KMS-11 (cell line): Measurements from ENCODE around the gene ZNF618.

ENCODE experiments used
- H2AFZ ChIP-seq: fragments of 200-600 bp; sonication (generic); 2 replicates; pipeline ENCODE4 v1.6.1; 2016; ENCODE audit warnings: antibody characterized with exemption, mixed run types, low read depth
- H3K27ac ChIP-seq: fragments of 200-600 bp; sonication (generic); 2 replicates; pipeline ENCODE4 v1.6.1; 2016; ENCODE audit warnings: mild to moderate bottlenecking, mixed run types
- H3K27me3 ChIP-seq: fragments of 200-600 bp; sonication (generic); 2 replicates; pipeline ENCODE4 v1.6.1; 2017; ENCODE audit warnings: mild to moderate bottlenecking, low read depth, mixed run types, moderate library complexity; ENCODE audit not compliant: insufficient read depth
- H3K36me3 ChIP-seq: fragments of 200-600 bp; sonication (generic); 2 replicates; pipeline ENCODE4 v1.6.1; 2017; ENCODE audit warnings: mild to moderate bottlenecking, mixed run types; ENCODE audit not compliant: insufficient read depth
- H3K4me1 ChIP-seq: fragments of 200-600 bp; sonication (generic); 2 replicates; pipeline ENCODE4 v1.6.1; 2016; ENCODE audit warnings: mild to moderate bottlenecking, low read depth, mixed run types; ENCODE audit not compliant: poor library complexity, severe bottlenecking
- H3K4me2 ChIP-seq: fragments of 200-600 bp; sonication (generic); 2 replicates; pipeline ENCODE4 v1.7.0; 2016; ENCODE audit warnings: mild to moderate bottlenecking, mixed run types
- H3K4me3 ChIP-seq: fragments of 200-600 bp; sonication (generic); IDR thresholded peaks from 2 replicates; pipeline ENCODE4 v1.6.1; 2017; ENCODE audit warnings: low read depth, low read length, mixed read lengths; ENCODE audit not compliant: insufficient read depth
- H3K79me2 ChIP-seq: fragments of 200-600 bp; sonication (generic); 2 replicates; pipeline ENCODE4 v1.6.1; 2016; ENCODE audit warnings: low read depth, mixed run types; ENCODE audit not compliant: insufficient read depth
- H3K9ac ChIP-seq: fragments of 200-600 bp; sonication (generic); 2 replicates; pipeline ENCODE4 v1.6.1; 2016; ENCODE audit warnings: mild to moderate bottlenecking, mixed run types
- H4K20me1 ChIP-seq: fragments of 200-600 bp; sonication (generic); 2 replicates; pipeline ENCODE4 v1.6.1; 2016; ENCODE audit warnings: mild to moderate bottlenecking, mixed run types; ENCODE audit not compliant: insufficient read depth
- TF ChIP-seq, protein P1 (sequence below): fragments of 200-600 bp; sonication (generic); conservative IDR thresholded peaks from 2 replicates; pipeline ENCODE4 v1.6.1; 2017; ENCODE audit warnings: low read depth, mild to moderate bottlenecking, antibody characterized with exemption, low read length, moderate library complexity, mixed read lengths

The ZNF618 gene

DNA sequence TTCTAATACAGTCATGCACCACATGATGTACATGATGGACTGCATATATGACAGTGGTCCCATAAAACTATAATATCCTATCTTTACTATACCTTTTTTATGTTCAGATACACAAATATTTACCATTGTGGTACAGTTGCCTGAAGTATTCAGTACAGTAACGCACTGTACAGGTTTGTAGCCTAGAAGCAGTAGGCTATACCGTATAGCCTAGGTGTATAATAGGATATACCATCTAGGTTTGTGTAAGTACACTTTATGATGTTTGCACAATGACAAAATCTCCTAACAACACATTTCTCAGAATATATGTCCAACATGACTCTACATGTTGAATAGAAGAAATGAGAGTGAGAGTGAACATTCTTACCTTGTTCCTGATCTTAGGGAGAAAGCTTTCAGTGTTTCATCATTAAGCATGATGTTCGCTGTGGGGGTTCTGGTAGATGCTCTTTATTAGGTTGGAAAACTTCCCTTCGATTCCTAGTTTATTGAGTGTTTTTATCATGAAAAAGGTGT lies 170.2 kb downstream of the ZNF618 start:
- H2AFZ ChIP-seq: no peak overlapping the region
- no peak overlapping the region for H3K9ac ChIP-seq
- no peaks in the 10 kb centered on the region for H3K27me3 ChIP-seq
- no peaks in the 10 kb centered on the region for H3K36me3 ChIP-seq
- no peaks in the 10 kb centered on the region for H3K79me2 ChIP-seq
- H3K4me1 ChIP-seq: no peaks in the 10 kb centered on the region
- no peak overlapping the region for H3K4me3 ChIP-seq
- H3K4me2 ChIP-seq: no peak overlapping the region
- H3K27ac ChIP-seq: no peak overlapping the region
- TF ChIP-seq, protein P1, sequence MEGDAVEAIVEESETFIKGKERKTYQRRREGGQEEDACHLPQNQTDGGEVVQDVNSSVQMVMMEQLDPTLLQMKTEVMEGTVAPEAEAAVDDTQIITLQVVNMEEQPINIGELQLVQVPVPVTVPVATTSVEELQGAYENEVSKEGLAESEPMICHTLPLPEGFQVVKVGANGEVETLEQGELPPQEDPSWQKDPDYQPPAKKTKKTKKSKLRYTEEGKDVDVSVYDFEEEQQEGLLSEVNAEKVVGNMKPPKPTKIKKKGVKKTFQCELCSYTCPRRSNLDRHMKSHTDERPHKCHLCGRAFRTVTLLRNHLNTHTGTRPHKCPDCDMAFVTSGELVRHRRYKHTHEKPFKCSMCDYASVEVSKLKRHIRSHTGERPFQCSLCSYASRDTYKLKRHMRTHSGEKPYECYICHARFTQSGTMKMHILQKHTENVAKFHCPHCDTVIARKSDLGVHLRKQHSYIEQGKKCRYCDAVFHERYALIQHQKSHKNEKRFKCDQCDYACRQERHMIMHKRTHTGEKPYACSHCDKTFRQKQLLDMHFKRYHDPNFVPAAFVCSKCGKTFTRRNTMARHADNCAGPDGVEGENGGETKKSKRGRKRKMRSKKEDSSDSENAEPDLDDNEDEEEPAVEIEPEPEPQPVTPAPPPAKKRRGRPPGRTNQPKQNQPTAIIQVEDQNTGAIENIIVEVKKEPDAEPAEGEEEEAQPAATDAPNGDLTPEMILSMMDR: no peak
- no peaks in the 10 kb centered on the region for H4K20me1 ChIP-seq

DNA sequence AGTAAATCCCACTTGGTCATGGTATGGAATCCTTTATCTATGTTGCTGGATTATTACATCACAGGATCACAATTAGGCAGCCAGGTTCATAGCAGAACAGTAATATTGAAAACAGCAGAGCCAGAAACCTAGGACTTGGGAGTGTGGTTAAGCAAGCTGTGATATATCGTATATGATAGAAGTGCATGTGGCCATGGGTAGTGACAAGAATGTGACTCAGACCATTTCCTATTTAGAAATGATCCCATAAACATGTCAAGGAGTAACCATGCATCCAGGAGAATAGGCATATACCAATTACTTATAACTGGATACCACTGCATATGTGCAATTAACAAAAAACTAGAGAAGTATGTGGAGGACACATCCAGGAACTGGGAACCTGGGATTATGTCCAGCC lies 170.8 kb downstream of the ZNF618 start:
- TF ChIP-seq, protein P1: no peak
- Histone ChIP-seq H3K27me3 (no peaks in the 10 kb centered on the region), H3K4me2 (no peak overlapping the region)

DNA sequence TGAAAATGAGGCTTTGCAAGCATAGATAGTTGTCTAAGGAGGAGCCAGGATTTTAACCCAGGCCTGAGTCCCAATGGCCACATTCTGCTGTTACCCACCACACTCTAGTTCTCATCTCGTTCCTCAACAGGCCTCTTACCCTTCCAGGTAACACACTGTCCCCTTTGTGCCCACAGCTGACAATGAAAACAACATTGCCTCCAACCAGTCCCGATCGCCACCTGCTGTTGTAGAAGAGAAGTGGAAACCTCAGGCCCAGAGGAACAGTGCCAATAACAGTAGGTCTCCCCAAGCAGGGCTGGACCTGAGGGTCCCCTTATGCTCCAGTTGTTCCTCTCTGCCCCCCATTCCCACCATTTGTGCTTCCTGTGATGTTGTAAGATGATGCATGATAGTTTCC lies 171.6 kb downstream of the ZNF618 start:
- Histone ChIP-seq H3K9ac (no peak overlapping the region), H3K36me3 (no peaks in the 10 kb centered on the region), H3K27ac (no peak overlapping the region), H3K4me2 (no peak overlapping the region), H3K4me1 (no peaks in the 10 kb centered on the region), H3K79me2 (no peaks in the 10 kb centered on the region), H4K20me1 (no peaks in the 10 kb centered on the region), H3K27me3 (no peaks in the 10 kb centered on the region), H3K4me3 (no peak overlapping the region), H2AFZ (no peak overlapping the region)
- TF ChIP-seq, protein P1: no peak

More for the DNA sequence above, 170.8 kb downstream of the ZNF618 start:
- Histone ChIP-seq H3K36me3 (no peaks in the 10 kb centered on the region), H3K79me2 (no peaks in the 10 kb centered on the region), H3K4me1 (no peaks in the 10 kb centered on the region), H3K27ac (no peak overlapping the region), H3K9ac (no peak overlapping the region), H4K20me1 (no peaks in the 10 kb centered on the region), H2AFZ (no peak overlapping the region), H3K4me3 (no peak overlapping the region)

DNA sequence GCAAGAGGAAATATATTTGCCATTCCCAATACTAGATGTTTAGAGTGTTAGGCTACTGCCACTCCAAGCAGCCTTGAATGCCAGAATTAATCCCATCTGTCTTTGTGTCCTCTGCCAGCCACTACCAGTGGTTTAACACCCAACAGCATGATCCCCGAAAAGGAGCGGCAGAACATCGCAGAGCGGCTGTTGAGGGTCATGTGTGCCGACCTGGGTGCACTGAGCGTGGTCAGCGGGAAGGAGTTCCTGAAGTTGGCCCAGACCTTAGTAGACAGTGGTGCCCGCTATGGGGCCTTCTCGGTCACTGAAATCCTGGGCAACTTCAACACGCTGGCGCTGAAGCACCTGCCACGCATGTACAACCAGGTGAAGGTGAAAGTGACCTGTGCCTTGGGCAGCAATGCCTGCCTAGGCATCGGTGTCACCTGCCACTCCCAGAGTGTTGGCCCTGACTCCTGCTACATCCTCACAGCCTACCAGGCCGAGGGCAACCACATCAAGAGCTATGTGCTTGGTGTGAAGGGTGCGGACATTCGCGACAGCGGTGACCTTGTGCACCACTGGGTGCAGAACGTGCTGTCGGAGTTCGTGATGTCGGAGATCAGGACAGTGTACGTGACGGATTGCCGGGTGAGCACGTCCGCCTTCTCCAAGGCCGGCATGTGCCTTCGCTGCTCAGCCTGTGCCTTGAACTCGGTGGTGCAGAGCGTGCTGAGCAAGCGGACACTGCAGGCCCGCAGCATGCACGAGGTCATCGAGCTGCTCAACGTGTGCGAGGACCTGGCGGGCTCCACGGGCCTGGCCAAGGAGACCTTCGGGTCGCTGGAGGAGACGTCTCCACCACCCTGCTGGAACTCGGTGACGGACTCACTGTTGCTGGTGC lies 172.7 kb downstream of the ZNF618 start:
- Histone ChIP-seq H2AFZ (no peak overlapping the region), H4K20me1 (no peaks in the 10 kb centered on the region), H3K36me3 (no peaks in the 10 kb centered on the region), H3K9ac (no peak overlapping the region), H3K27ac (no peak overlapping the region), H3K4me2 (no peak overlapping the region), H3K4me1 (no peaks in the 10 kb centered on the region), H3K27me3 (no peaks in the 10 kb centered on the region), H3K79me2 (no peaks in the 10 kb centered on the region), H3K4me3 (no peak overlapping the region)
- TF ChIP-seq, protein P1: no peak
